Measurements from ENCODE around the gene MYH7B. TPM values are rescaled to one million over a fixed set of nuclear protein-coding genes. Genes with fewer than 3 reads are reported as not detected.

Gene MYH7B
- total RNA-seq, 1 donor from 2014 or later, result 0.19 TPM

DNA sequence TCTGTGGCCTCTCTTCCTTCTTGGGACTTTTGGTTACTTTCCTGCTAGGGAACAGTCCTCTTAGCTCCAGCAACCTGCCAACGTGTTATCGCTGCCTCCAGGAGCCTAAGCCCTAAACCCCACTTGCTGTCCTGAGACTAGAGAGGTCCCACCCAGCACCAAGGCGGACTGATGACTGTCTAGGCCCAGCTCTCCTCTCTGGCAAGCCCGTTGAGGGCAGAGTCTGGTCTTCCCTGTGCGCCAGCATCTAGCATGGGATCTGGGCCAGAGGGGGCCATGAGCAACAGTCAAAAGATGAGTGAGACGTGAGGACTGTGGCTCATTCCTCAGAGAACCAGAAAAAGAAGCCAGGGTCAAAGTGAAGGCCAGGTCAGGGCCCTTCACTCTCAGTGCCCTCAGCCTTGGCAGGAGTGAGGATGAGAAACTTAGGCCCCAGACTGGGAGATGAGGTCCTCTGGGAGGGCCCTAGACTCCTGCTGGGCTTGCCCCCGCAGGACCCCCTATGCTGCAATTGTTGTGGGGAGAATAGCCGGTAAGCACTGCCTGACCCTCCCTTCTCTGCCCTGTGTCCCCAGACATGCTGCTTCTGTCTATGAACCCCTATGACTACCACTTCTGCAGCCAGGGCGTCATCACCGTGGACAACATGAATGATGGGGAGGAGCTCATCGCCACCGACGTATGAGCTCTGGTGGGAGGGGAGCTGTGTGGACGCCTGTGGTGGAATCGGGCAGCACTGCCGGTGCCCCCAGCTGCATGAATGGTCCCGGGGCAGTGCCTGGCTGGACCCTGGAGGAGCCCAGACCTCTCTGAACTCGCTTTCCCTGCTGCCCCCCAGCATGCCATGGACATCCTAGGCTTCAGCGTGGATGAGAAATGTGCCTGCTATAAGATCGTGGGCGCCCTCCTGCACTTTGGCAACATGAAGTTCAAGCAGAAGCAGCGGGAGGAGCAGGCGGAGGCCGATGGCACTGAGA lies 30.9 kb downstream of the MYH7B start:
- peaks cover 13% of the 10 kb centered on the region for H3K27me3 Mint-ChIP-seq
- no peaks in the 10 kb centered on the region for H3K9me3 Mint-ChIP-seq
- intact Hi-C loops (cut with micrococcal nuclease), result no loop called here
- H3K36me3 Mint-ChIP-seq (ENCODE audit: low read depth), result no peaks in the 10 kb centered on the region
- no peak for DNase-seq
- H3K4me1 Mint-ChIP-seq, result no peaks in the 10 kb centered on the region
- H3K27ac Mint-ChIP-seq, result no peak overlapping the region
- no peak overlapping the region for H3K4me3 Mint-ChIP-seq

DNA sequence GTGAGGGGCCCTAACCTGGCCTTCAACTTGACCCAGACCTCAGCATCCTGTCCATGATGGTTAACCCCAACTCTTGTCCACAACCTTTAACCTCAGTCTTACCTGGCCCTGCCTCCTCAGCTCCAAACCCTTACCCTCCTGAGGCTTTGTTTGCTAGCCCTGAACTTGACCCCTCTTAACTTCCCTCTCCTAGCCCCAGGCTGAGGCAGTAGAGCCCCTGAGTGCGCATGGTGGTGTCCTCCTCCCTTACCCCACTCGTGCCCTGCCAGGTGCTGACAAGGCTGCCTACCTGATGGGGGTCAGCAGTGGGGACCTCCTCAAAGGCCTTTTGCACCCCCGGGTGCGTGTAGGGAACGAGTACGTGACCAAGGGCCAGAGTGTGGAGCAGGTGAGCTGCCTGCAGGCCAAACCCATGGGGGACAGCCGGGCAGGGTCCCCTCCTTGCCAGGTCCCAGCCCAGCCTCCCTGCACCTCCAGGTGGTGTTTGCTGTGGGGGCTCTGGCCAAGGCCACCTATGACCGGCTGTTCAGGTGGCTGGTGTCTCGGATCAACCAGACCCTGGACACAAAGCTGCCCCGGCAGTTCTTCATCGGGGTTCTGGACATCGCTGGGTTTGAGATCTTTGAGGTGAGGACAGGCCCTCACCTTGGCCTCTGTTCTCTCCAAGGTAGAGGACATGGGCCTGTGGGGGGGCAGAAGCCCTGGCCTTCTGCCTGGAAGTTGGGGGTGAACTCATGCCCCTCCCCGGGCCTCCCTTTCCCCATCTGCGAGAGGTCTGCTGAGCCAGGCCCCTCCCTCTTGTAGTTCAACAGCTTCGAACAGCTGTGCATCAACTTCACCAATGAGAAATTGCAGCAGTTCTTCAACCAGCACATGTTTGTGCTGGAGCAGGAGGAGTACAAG lies 31.9 kb downstream of the MYH7B start:
- Mint-ChIP-seq H3K4me3 (no peak overlapping the region), H3K36me3 (ENCODE audit: low read depth) (no peaks in the 10 kb centered on the region)
- intact Hi-C loops (cut with micrococcal nuclease), result no loop called here

GRCh38 chr20:34988191-34988540 lies 32.5 kb downstream of the MYH7B start:
- Mint-ChIP-seq H3K27me3 (peaks cover 6% of the 10 kb centered on the region), H3K36me3 (ENCODE audit: low read depth) (no peaks in the 10 kb centered on the region), H3K4me1 (no peaks in the 10 kb centered on the region), H3K27ac (no peak overlapping the region), H3K4me3 (no peak overlapping the region), H3K9me3 (no peaks in the 10 kb centered on the region)
- intact Hi-C loops (cut with micrococcal nuclease), result no loop called here
- no peak for DNase-seq

More for the DNA sequence above, 31.9 kb downstream of the MYH7B start:
- H3K4me1 Mint-ChIP-seq, result no peaks in the 10 kb centered on the region
- H3K27me3 Mint-ChIP-seq, result peaks cover 9% of the 10 kb centered on the region
- no peak for DNase-seq
- H3K27ac Mint-ChIP-seq, result no peak overlapping the region
- H3K9me3 Mint-ChIP-seq, result no peaks in the 10 kb centered on the region

DNA sequence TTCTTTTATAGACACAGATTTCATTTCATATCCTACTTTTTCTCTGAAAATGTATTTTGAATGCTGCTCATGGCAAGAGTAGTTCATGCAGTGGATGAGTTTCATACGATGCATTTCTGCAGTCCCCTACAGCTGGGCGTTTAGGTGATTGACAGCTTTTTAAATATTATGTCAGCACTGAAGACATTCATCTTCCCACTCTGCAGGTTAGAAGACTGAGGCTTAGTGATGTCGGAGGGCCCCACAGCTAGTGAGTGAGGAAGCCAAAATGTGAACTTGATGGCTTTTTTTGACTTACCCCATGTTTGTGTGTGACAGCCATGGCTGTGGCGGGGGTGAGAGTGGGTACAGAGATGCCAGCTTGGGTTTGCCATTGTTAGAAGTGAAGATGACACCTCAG lies 33.5 kb downstream of the MYH7B start:
- Mint-ChIP-seq H3K36me3 (ENCODE audit: low read depth) (no peaks in the 10 kb centered on the region), H3K27me3 (peaks cover under 1% of the 10 kb centered on the region), H3K4me3 (no peak overlapping the region), H3K27ac (no peak overlapping the region), H3K9me3 (no peaks in the 10 kb centered on the region), H3K4me1 (no peaks in the 10 kb centered on the region)
- intact Hi-C loops (cut with micrococcal nuclease), result no loop called here
- no peak for DNase-seq

DNA sequence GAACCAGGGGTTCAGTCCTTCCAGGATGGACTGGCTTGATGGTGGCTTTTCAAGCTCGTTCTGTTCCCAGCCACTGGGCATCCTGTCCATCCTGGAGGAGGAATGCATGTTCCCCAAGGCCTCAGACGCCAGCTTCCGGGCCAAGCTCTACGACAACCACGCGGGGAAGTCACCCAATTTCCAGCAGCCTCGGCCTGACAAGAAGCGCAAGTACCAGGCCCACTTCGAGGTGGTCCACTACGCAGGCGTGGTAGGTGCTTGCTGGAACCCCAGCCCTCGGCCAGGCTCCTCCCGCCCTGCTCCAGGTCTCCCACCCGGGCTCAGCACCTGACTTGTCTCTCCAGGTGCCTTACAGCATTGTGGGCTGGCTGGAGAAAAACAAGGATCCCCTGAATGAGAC lies 34.0 kb downstream of the MYH7B start:
- H3K36me3 Mint-ChIP-seq (ENCODE audit: low read depth), result no peaks in the 10 kb centered on the region
- no peaks in the 10 kb centered on the region for H3K27me3 Mint-ChIP-seq
- intact Hi-C loops (cut with micrococcal nuclease), result no loop called here
- no peak overlapping the region for H3K27ac Mint-ChIP-seq
- no peak for DNase-seq
- no peaks in the 10 kb centered on the region for H3K9me3 Mint-ChIP-seq
- no peaks in the 10 kb centered on the region for H3K4me1 Mint-ChIP-seq
- H3K4me3 Mint-ChIP-seq, result no peak overlapping the region

DNA sequence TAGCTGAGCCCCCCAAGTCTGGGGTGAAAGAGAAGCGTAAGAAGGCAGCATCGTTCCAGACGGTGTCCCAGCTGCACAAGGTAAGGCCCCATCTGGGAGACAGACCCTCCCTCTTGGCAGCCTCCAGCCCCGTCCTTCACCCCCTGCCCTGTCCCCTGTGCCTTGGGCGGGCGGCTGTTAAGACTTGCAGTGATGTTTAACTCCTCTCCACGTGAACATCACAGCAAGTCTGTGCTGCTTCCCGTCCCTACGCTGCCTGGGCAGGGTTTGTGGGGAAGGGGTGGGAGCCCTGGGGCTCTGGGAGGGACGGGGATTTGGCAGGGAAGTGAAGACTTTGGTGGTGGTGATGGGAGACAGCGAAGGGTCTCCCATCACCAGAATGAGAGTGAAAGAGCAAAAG lies 34.6 kb downstream of the MYH7B start:
- intact Hi-C loops (cut with micrococcal nuclease), result no loop called here
- Mint-ChIP-seq H3K36me3 (ENCODE audit: low read depth) (peaks cover 2% of the 10 kb centered on the region), H3K9me3 (no peaks in the 10 kb centered on the region), H3K4me1 (no peaks in the 10 kb centered on the region), H3K27me3 (no peaks in the 10 kb centered on the region), H3K27ac (no peak overlapping the region), H3K4me3 (no peak overlapping the region)
- no peak for DNase-seq

GRCh38 chr20:34990661-34991214 lies 35.1 kb downstream of the MYH7B start:
- H3K4me3 Mint-ChIP-seq, result no peak overlapping the region
- no peaks in the 10 kb centered on the region for H3K9me3 Mint-ChIP-seq
- H3K4me1 Mint-ChIP-seq, result no peaks in the 10 kb centered on the region
- H3K27me3 Mint-ChIP-seq, result no peaks in the 10 kb centered on the region
- intact Hi-C loops (cut with micrococcal nuclease), result no loop called here
- no peak for DNase-seq
- no peak overlapping the region for H3K27ac Mint-ChIP-seq
- H3K36me3 Mint-ChIP-seq (ENCODE audit: low read depth), result peaks cover 2% of the 10 kb centered on the region

DNA sequence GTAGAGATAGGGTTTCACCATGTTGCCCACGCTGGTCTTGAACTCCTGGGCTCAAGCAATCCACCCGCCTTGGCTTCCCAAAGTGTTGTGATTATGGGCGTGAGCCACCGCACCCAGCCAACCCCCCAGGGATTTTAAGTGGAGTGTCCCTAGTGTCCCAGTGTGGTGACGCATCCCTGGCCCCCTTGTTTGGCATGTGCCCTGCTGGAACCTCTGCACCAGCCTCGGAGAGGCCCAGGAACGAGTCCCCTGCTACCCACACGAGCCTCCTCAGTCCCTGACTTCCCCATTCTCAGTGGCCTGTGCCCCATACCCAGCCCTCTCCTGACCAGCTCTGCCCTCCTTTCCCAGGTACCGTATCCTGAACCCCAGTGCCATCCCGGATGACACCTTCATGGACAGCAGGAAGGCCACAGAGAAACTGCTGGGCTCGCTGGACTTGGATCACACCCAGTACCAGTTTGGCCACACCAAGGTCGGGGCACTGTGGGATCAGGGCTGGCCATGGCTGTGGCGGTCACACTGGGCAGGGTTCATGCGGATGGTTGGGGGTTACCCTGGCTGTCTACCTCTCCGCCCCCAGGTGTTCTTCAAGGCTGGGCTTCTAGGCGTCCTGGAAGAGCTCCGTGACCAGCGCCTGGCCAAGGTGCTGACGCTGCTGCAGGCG lies 37.2 kb downstream of the MYH7B start:
- no peaks in the 10 kb centered on the region for H3K9me3 Mint-ChIP-seq
- H3K27me3 Mint-ChIP-seq, result no peaks in the 10 kb centered on the region
- no peak overlapping the region for H3K4me3 Mint-ChIP-seq
- H3K4me1 Mint-ChIP-seq, result no peaks in the 10 kb centered on the region
- H3K36me3 Mint-ChIP-seq (ENCODE audit: low read depth), result peaks cover 13% of the 10 kb centered on the region
- no peak for DNase-seq
- intact Hi-C loops (cut with micrococcal nuclease), result no loop called here
- H3K27ac Mint-ChIP-seq, result no peak overlapping the region

DNA sequence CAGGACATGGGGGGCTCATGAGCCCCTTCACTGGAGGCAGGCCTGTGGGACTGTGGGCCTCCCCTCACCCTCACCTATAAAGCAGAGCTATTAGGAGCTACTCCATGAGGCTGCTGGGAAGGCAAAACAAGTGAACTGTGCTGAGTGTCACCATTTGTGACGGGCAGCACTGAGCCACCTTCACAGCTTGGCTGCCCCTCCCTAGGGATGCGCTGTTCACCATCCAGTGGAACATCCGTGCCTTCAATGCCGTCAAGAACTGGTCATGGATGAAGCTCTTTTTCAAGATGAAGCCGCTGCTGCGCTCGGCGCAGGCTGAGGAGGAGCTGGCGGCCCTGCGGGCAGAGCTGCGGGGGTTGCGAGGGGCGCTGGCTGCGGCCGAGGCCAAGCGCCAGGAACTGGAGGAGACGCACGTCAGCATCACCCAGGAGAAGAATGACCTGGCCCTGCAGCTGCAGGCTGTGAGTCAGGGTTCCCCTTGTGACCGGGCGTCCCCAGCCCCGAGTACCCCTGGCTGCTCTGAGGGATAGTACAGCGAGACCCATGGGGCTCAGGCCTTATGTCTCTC lies 38.4 kb downstream of the MYH7B start:
- no peak overlapping the region for H3K4me3 Mint-ChIP-seq
- no peak overlapping the region for H3K27ac Mint-ChIP-seq
- no peak for DNase-seq
- H3K9me3 Mint-ChIP-seq, result no peaks in the 10 kb centered on the region
- no peaks in the 10 kb centered on the region for H3K4me1 Mint-ChIP-seq
- intact Hi-C loops (cut with micrococcal nuclease), result no loop called here
- H3K27me3 Mint-ChIP-seq, result no peaks in the 10 kb centered on the region
- peaks cover 23% of the 10 kb centered on the region for H3K36me3 Mint-ChIP-seq (ENCODE audit: low read depth)

DNA sequence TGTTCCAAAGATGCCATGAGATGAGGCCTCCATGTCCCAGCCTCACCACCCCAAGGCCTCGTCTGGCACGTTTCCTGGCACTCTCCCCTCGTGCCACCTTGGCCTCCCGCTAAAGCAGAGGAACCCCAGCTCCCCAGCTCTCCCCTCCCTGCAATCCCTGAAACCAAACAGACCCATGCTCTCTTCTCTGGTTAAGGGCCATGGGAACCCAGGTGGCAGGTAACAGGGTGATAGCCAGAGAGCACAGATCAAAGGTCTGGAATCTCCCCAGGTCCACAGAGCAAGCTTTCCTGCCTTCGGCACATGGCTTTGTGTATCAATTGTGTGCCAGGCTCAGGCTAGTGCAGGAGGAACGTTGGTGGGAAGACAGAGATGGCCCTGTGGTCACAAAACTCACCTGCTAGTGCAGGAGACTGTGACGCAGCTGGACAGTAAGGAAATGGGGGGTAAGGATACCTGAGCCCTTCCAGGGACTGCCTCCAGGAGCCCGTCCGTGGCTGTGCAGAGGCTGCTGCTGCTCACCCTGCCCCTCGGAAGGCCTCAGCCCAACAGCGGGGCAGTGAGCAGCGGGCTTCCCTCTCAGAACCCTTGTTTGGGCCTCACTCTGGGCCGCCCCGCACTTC lies 39.0 kb downstream of the MYH7B start:
- no peaks in the 10 kb centered on the region for H3K4me1 Mint-ChIP-seq
- H3K36me3 Mint-ChIP-seq (ENCODE audit: low read depth), result peaks cover 27% of the 10 kb centered on the region
- H3K4me3 Mint-ChIP-seq, result no peak overlapping the region
- H3K27me3 Mint-ChIP-seq, result no peaks in the 10 kb centered on the region
- DNase-seq, result no peak
- intact Hi-C loops (cut with micrococcal nuclease), result no loop called here
- no peak overlapping the region for H3K27ac Mint-ChIP-seq
- H3K9me3 Mint-ChIP-seq, result no peaks in the 10 kb centered on the region

- Mint-ChIP-seq H3K4me3 (no peak overlapping the region), H3K9me3 (no peaks in the 10 kb centered on the region), H3K36me3 (ENCODE audit: low read depth) (peaks cover 31% of the 10 kb centered on the region), H3K27ac (no peak overlapping the region), H3K27me3 (no peaks in the 10 kb centered on the region), H3K4me1 (no peaks in the 10 kb centered on the region)
- intact Hi-C loops (cut with micrococcal nuclease), result no loop called here
- no peak for DNase-seq
Observed at GRCh38 chr20:34995192-34995591, 39.5 kb downstream of the MYH7B start.

DNA sequence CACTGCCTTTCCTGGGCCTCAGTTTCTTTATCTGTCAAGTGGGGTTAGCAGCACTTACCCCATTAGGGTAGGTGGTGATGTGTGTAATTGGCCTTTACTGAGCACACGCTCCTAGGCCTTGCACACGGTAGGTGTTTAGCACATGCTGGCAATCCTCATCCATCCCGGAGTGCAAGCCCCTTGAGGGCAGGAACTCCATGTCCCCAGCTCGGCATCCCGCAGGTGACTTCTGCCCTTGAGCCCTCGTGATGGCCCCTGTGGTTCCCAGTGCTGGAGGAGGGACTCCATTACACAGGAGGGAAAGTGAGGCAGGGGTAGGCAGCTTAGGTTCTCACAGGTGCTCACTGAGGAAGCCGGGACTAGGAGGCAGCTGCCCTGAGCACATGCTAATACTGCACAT lies 40.0 kb downstream of the MYH7B start:
- no peaks in the 10 kb centered on the region for H3K9me3 Mint-ChIP-seq
- peaks cover 32% of the 10 kb centered on the region for H3K36me3 Mint-ChIP-seq (ENCODE audit: low read depth)
- H3K27ac Mint-ChIP-seq, result no peak overlapping the region
- DNase-seq, result no peak
- no peaks in the 10 kb centered on the region for H3K4me1 Mint-ChIP-seq
- H3K4me3 Mint-ChIP-seq, result no peak overlapping the region
- intact Hi-C loops (cut with micrococcal nuclease), result no loop called here
- no peaks in the 10 kb centered on the region for H3K27me3 Mint-ChIP-seq
